Endothelial cell of umbilical vein (primary cell): ENCODE data around the gene ATXN1. TPM values are rescaled to one million over a fixed set of nuclear protein-coding genes. Genes with fewer than 3 reads are reported as not detected.
A peak's percentile ranks its signal among the peaks of the same experiment; 100 is the strongest.

Source experiments
- BruUV-seq: library from RNA; stranded (reverse); fragments of 400-500 nt; replicated peaks from 2 replicates; lab custom pipeline; 2021; lab: Mats Ljungman, UMichigan
- CTCF ChIA-PET: fragments of 300-600, 350-600 bp; sonication (Branson Sonifier 250); formaldehyde crosslinking; loops from one replicate; lab custom pipeline; 2021; ENCODE audit warnings: antibody characterized with exemption, inconsistent platforms; lab: Charles Lee
- POLR2A ChIA-PET: fragments of 300-600, 350-600 bp; sonication (Branson Sonifier 250); formaldehyde crosslinking; loops from one replicate; lab custom pipeline; 2021; ENCODE audit warnings: antibody characterized with exemption, inconsistent platforms; lab: Charles Lee
- DNase-seq: peaks from one replicate; pipeline ENCODE4 v3.0.0-alpha.2; 2011; ENCODE audit warnings: low read depth, low spot score
- FAIRE-seq: peaks from 2 replicates; lab custom pipeline; 2011; peaks lifted over from hg19 to GRCh38; lab: Jason Lieb, UNC
- H2AFZ ChIP-seq: 2 replicates; pipeline ENCODE4 v1.6.0; 2012; ENCODE audit warnings: low read depth, low read length, control low read depth, inconsistent platforms
- H3K27ac ChIP-seq: 2 replicates; pipeline ENCODE4 v1.5.1; 2011; ENCODE audit warnings: low read depth, mild to moderate bottlenecking, control low read depth, low read length, moderate library complexity; ENCODE audit not compliant: insufficient read depth
- H3K27me3 ChIP-seq, 2 experiments: 2 replicates each; pipeline versions ENCODE4 v1.6.0 to v1.6.1; 2011; ENCODE audit warnings: low read length in 2 of 2, mixed read lengths in 1 of 2; ENCODE audit not compliant: control insufficient read depth in 2 of 2, insufficient read depth in 2 of 2
- H3K36me3 ChIP-seq, 2 experiments: 2 replicates in 1 of 2; 3 replicates in 1 of 2; pipeline ENCODE4 v1.5.1; 2011; ENCODE audit warnings: low read length in 2 of 2, mild to moderate bottlenecking in 1 of 2, moderate library complexity in 1 of 2; ENCODE audit not compliant: control insufficient read depth in 2 of 2, insufficient read depth in 2 of 2; ENCODE audit errors: extremely low read depth in 1 of 2
- H3K4me1 ChIP-seq: 3 replicates; pipeline ENCODE4 v1.5.1; 2011; ENCODE audit warnings: mild to moderate bottlenecking, low read length; ENCODE audit not compliant: control insufficient read depth, insufficient read depth; ENCODE audit errors: extremely low read depth
- H3K4me2 ChIP-seq: 2 replicates; pipeline ENCODE4 v1.6.1; 2011; ENCODE audit warnings: low read length, control low read depth, mixed read lengths; ENCODE audit not compliant: insufficient read depth
- H3K4me3 ChIP-seq, 3 experiments: fragments of 200-600 bp in 1 of 3; sonication (generic), shearing (Covaris generic) in 1 of 3; replicated peaks in 1 of 3; 2 replicates each; pipeline ENCODE4 v1.5.1; 2011 to 2016; ENCODE audit warnings: control low read depth in 3 of 3, low read length in 3 of 3, mild to moderate bottlenecking in 2 of 3, inconsistent platforms in 1 of 3, low read depth in 1 of 3, moderate library complexity in 1 of 3; ENCODE audit not compliant: insufficient read depth in 1 of 3
- H3K79me2 ChIP-seq: 2 replicates; pipeline ENCODE4 v1.6.0; 2012; ENCODE audit warnings: low read length, inconsistent platforms; ENCODE audit not compliant: control insufficient read depth, insufficient read depth
- H3K9ac ChIP-seq: replicated peaks from 2 replicates; pipeline ENCODE3; 2011; ENCODE audit warnings: low read length, control low read depth; ENCODE audit not compliant: insufficient read depth; ENCODE audit errors: extremely low read depth
- H3K9me1 ChIP-seq: replicated peaks from 3 replicates; pipeline ENCODE4 v1.6.0; 2011; ENCODE audit warnings: mild to moderate bottlenecking, low read length; ENCODE audit not compliant: control insufficient read depth, insufficient read depth; ENCODE audit errors: extremely low read depth
- H3K9me3 ChIP-seq: replicated peaks from 2 replicates; pipeline ENCODE4 v1.5.1; 2012; ENCODE audit warnings: low read length, inconsistent platforms; ENCODE audit not compliant: control insufficient read depth, insufficient read depth
- H4K20me1 ChIP-seq: replicated peaks from 2 replicates; pipeline ENCODE3; 2011; ENCODE audit warnings: mild to moderate bottlenecking, low read length; ENCODE audit not compliant: control insufficient read depth, insufficient read depth; ENCODE audit errors: extremely low read depth
- CTCF ChIP-seq, 2 donors: IDR thresholded peaks; 1 replicate in 1 of 2; 2 replicates in 1 of 2; pipeline ENCODE4 v1.5.1; 2011; ENCODE audit warnings: low read length in 2 of 2, mild to moderate bottlenecking in 2 of 2, moderate library complexity in 2 of 2, control low read depth in 1 of 2, inconsistent platforms in 1 of 2, low read depth in 1 of 2; ENCODE audit not compliant: insufficient read depth in 1 of 2; ENCODE audit errors: extremely low read depth in 1 of 2
- EZH2 ChIP-seq: IDR thresholded peaks from 2 replicates; pipeline ENCODE4 v1.6.1; 2012; ENCODE audit warnings: borderline replicate concordance, low read depth, mild to moderate bottlenecking, moderate library complexity, low read length, inconsistent platforms; ENCODE audit not compliant: severe bottlenecking
- FOS ChIP-seq: IDR thresholded peaks from 2 replicates; pipeline ENCODE4 v1.6.1; 2011; ENCODE audit warnings: mild to moderate bottlenecking, low read length, moderate library complexity, borderline replicate concordance; ENCODE audit not compliant: insufficient read depth
- GATA2 ChIP-seq: IDR thresholded peaks from 2 replicates; pipeline ENCODE4 v1.7.0; 2011; ENCODE audit warnings: low read depth, mild to moderate bottlenecking, moderate library complexity, mixed read lengths, low read length; ENCODE audit not compliant: insufficient read length, insufficient read depth
- JUN ChIP-seq: IDR thresholded peaks from 2 replicates; pipeline ENCODE4 v1.6.1; 2011; ENCODE audit warnings: borderline replicate concordance, low read depth; ENCODE audit not compliant: insufficient read length, insufficient read depth
- MAX ChIP-seq: IDR thresholded peaks from 2 replicates; pipeline ENCODE4 v1.6.1; 2011; ENCODE audit not compliant: insufficient read depth, insufficient read length
- MYC ChIP-seq: IDR thresholded peaks from one replicate; pipeline ENCODE4 v1.6.1; 2011; ENCODE audit warnings: mild to moderate bottlenecking, low read depth, low read length
- POLR2A ChIP-seq: IDR thresholded peaks from 2 replicates; pipeline ENCODE4 v1.6.1; 2012; ENCODE audit warnings: low read depth, mild to moderate bottlenecking, control low read depth, low read length
- POLR2AphosphoS5 ChIP-seq: IDR thresholded peaks from 2 replicates; pipeline ENCODE4 v1.6.1; 2012; ENCODE audit warnings: low read depth, mild to moderate bottlenecking, control low read depth, low read length, moderate library complexity; ENCODE audit not compliant: insufficient read depth
- dilution Hi-C: fragments of 300-500 bp; cut with MboI; formaldehyde crosslinking; loops from one replicate; pipeline ENCODE4 v1.15.0; 2019; ENCODE audit warnings: low sequenced_read_pairs; ENCODE audit not compliant: extremely low pct_ligation_motif_present
- intact Hi-C: fragments of 100-400 bp; cut with micrococcal nuclease; formaldehyde crosslinking; loops from one replicate; pipeline ENCODE4 v1.10.0; 2022
- polyA plus RNA-seq, 4 experiments: library from polyadenylated mRNA; depleted of rRNA in 3 of 4; stranded (reverse) in 3 of 4; unstranded in 1 of 4; fragments of >200 nt; gene quantifications; 2 replicates each; pipeline versions ENCODE4 v1.2.1 to v1.2.3, GENCODE V29; 2011 to 2012; ENCODE audit warnings: missing spikeins in 1 of 4
- total RNA-seq: library from RNA; stranded (reverse); gene quantifications from 2 replicates; pipeline ENCODE4 v1.2.3, GENCODE V29; 2021

Gene ATXN1
- total and polyA plus RNA-seq, 2 donors (not counting 3 experiments of a cell fraction or from before 2014, with no cell fraction given), result 16.4 to 33.0 TPM

GRCh38 chr6:16762268-16762549 lies 949 bp upstream of the ATXN1 start:
- no peak for FAIRE-seq
- H3K36me3 ChIP-seq, result no peaks in the 10 kb centered on the region
- dilution Hi-C loops, result no loop called here
- H3K27ac ChIP-seq, result peak overlapping the region; percentile 88
- H3K4me2 ChIP-seq, result peak overlapping the region; percentile 95
- H3K9me1 ChIP-seq, result no peaks in the 10 kb centered on the region
- H3K4me1 ChIP-seq, result peaks cover 43% of the 10 kb centered on the region
- no TSS peak for BruUV-seq
- no peak for DNase-seq
- H4K20me1 ChIP-seq, result no peaks in the 10 kb centered on the region
- no peaks in the 10 kb centered on the region for H3K27me3 ChIP-seq
- peak overlapping the region; percentile 84 for H2AFZ ChIP-seq
- POLR2A ChIA-PET, result interaction anchor here (0.6 to 1.5 kb wide), 4 partner anchors 39 to 249 kb away, joined by 3 to 6 read pairs (median 3); no protein-coding TSS in a partner anchor
- H3K9me3 ChIP-seq, result no peaks in the 10 kb centered on the region
- peak overlapping the region; percentile 47 to 86 (median 76) for H3K4me3 ChIP-seq
- H3K9ac ChIP-seq, result peak overlapping the region; percentile 85
- H3K79me2 ChIP-seq, result peaks cover 7% of the 10 kb centered on the region
- intact Hi-C loops, result loop anchor here (1.0 kb wide), 2 partner anchors 251 to 430 kb away; no protein-coding TSS in a partner anchor
- CTCF ChIA-PET, result interaction anchor here (0.8 to 5.0 kb wide), 29 partner anchors 8 to 429 kb away, joined by 3 to 234 read pairs (median 8); no protein-coding TSS in a partner anchor
- TF ChIP-seq GATA2, result no peak
- TF ChIP-seq POLR2A, result no peak
- TF ChIP-seq POLR2AphosphoS5, result no peak
- no peak for TF ChIP-seq FOS
- TF ChIP-seq JUN, result no peak
- TF ChIP-seq CTCF (IDR thresholded peaks at IDR 0.05; ENCODE audit: extremely low read depth in 1 of 2, insufficient read depth in 1 of 2, low read depth in 1 of 2, low read length in 2 of 2), result no peak
- no peak for TF ChIP-seq MYC
- no peak for TF ChIP-seq MAX
- no peak for TF ChIP-seq EZH2
